ENCODE results near the gene SLC6A16. TPM values are rescaled to one million over a fixed set of nuclear protein-coding genes. Genes with fewer than 3 reads are reported as not detected.
"Not testable (repeated sequence)": the region's sequence is repeated elsewhere in the genome, so short reads cannot be mapped to it uniquely, and the experiment has no call there.

The SLC6A16 gene
- total RNA-seq, 2 experiments from 2014 or later, result 0.61 to 1.1 TPM

DNA sequence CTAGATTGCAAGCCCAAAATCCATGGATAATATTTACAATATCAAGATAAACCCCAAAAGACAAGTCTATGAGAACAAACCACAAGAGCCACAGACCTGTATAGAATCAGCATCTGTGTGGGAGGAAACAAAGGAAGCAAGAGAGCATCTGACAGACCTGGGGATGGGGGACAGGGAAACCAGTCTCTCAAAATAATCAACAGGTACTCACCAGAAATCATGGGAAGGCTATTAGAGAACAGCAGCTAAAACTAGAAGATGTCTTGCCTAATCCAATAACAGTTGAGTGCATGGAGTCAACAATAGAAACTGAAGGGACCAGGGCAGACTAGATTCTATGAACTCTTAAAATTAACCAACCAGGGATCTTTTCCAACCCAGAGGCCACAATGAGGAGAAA, 8.7 kb downstream of the SLC6A16 start:
- Mint-ChIP-seq H3K36me3 (ENCODE audit: low read depth) (peaks cover 21% of the 10 kb centered on the region), H3K4me3 (no peak overlapping the region), H3K27me3 (no peaks in the 10 kb centered on the region), H3K27ac (no peak overlapping the region), H3K9me3 (peaks cover 9% of the 10 kb centered on the region), H3K4me1 (ENCODE audit: low read depth) (peaks cover 5% of the 10 kb centered on the region)
- ChIA-PET POLR2A (no interaction called here), CTCF (interaction anchor here (0.9 to 4.8 kb wide), 2 partner anchors 15 to 115 kb away, joined by 4 to 23 read pairs; no protein-coding TSS in a partner anchor)
- intact Hi-C loops (cut with micrococcal nuclease), result no loop called here
- no peak for ATAC-seq
- DNase-seq, result no peak
- TF ChIP-seq, protein P1, sequence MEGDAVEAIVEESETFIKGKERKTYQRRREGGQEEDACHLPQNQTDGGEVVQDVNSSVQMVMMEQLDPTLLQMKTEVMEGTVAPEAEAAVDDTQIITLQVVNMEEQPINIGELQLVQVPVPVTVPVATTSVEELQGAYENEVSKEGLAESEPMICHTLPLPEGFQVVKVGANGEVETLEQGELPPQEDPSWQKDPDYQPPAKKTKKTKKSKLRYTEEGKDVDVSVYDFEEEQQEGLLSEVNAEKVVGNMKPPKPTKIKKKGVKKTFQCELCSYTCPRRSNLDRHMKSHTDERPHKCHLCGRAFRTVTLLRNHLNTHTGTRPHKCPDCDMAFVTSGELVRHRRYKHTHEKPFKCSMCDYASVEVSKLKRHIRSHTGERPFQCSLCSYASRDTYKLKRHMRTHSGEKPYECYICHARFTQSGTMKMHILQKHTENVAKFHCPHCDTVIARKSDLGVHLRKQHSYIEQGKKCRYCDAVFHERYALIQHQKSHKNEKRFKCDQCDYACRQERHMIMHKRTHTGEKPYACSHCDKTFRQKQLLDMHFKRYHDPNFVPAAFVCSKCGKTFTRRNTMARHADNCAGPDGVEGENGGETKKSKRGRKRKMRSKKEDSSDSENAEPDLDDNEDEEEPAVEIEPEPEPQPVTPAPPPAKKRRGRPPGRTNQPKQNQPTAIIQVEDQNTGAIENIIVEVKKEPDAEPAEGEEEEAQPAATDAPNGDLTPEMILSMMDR (IDR thresholded peaks at IDR 0.05), result no peak

DNA sequence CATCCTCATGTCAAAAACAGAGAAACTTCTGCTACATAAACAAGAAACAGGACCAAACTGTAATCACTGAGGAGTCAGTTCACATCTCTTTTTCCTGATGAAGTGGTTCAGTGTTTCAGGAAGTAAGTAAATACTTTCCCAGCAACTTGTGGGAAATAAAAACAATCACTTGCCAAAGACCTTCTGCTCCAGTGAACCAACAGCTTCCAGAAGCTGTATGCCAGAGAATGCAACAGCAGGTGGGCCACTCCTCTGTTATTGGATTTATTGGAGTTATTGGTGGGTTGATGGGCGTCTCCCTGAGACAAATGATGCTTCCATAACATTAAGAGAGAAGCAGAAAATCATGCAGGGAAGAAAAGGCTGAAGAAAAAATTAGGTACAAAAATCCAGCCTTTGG, 9.9 kb downstream of the SLC6A16 start:
- ChIA-PET CTCF (interaction anchor here (0.9 to 4.8 kb wide), 2 partner anchors 14 to 116 kb away, joined by 4 to 23 read pairs; no protein-coding TSS in a partner anchor), POLR2A (no interaction called here)
- Mint-ChIP-seq H3K27me3 (no peaks in the 10 kb centered on the region), H3K4me1 (ENCODE audit: low read depth) (peaks cover 5% of the 10 kb centered on the region), H3K36me3 (ENCODE audit: low read depth) (peaks cover 19% of the 10 kb centered on the region), H3K4me3 (no peak overlapping the region), H3K27ac (no peak overlapping the region), H3K9me3 (peaks cover 9% of the 10 kb centered on the region)
- TF ChIP-seq, protein P1 (IDR thresholded peaks at IDR 0.05), result no peak
- ATAC-seq (no peak), DNase-seq (no peak)
- intact Hi-C loops (cut with micrococcal nuclease), result no loop called here

DNA sequence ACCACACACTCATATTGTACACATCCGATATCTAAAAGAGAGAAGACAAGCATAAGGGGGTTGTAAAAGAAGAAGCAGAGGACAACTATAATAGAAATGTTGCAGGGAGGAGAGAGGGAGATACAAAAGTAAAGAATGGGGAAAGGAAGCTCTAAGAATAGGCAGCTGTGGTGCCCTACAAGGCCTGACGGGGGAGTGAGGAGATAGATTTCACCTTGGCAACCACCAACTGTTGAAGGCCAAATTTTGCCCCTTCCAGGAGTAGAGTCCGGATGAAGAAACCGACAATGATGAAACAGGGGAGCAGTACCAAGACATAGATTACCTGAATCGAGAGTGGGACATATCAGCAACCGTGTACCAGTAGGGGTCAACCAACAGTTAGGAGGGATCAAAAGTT, 15.9 kb downstream of the SLC6A16 start:
- Mint-ChIP-seq H3K36me3 (ENCODE audit: low read depth) (peaks cover 2% of the 10 kb centered on the region), H3K4me3 (no peak overlapping the region), H3K27me3 (no peaks in the 10 kb centered on the region), H3K4me1 (ENCODE audit: low read depth) (no peaks in the 10 kb centered on the region), H3K9me3 (no peaks in the 10 kb centered on the region), H3K27ac (no peak overlapping the region)
- no peak for DNase-seq
- CTCF ChIA-PET, result interaction anchor here (1.0 kb wide), 1 partner anchor 92 kb away, joined by 3 read pairs; no protein-coding TSS in a partner anchor
- no peak for ATAC-seq
- intact Hi-C loops (cut with micrococcal nuclease), result no loop called here
- POLR2A ChIA-PET, result no interaction called here
- TF ChIP-seq, protein P1 (IDR thresholded peaks at IDR 0.05), result no peak

DNA sequence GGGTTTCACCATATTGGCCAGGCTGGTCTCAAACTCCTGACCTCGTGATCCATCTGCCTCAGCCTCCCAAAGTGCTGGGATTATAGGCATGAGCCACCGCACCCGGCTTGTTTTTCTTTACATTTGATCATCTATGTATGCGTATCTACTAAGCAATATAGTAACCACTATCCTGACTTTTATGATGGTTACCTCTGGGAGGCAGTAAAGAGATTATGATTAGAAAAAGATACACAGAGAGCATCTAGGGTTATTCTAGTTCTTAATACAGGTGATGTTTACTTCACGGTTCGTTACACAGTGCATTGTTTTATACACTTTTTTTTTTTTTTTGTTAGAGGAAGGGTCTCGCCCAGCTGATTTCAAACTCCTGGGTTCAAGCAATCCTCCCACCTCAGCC, 18.3 kb downstream of the SLC6A16 start:
- POLR2A ChIA-PET, result not testable (repeated sequence)

DNA sequence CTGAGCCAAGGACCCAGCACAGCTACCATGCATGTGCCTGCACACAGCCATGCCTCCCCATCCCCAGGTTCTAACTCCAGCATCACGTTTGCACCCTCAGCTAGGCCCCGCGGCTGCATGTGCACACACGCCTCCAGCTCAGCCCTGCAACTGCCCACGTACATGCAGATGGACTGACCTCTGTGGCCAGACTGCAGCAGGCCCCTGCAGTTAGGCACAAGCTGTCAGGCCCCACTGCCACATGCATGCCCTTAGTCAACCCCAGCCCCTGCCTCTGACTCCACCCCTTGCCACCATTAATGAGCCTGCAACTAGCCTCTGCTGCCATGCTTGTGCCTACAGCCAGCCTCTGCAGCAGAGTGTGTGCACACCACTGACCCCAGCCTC, 23.1 kb downstream of the SLC6A16 start:
- Mint-ChIP-seq H3K4me1 (ENCODE audit: low read depth) (no peaks in the 10 kb centered on the region), H3K27ac (no peak overlapping the region), H3K4me3 (no peak overlapping the region), H3K27me3 (no peaks in the 10 kb centered on the region), H3K9me3 (no peaks in the 10 kb centered on the region), H3K36me3 (ENCODE audit: low read depth) (no peaks in the 10 kb centered on the region)
- intact Hi-C loops (cut with micrococcal nuclease), result no loop called here
- POLR2A ChIA-PET, result no interaction called here
- no peak for ATAC-seq
- TF ChIP-seq, protein P1 (IDR thresholded peaks at IDR 0.05), result no peak
- CTCF ChIA-PET, result interaction anchor here (0.6 to 4.2 kb wide), 31 partner anchors 9 to 172 kb away, joined by 3 to 41 read pairs (median 6); partner anchors contain the start of genes CD37, FLT3LG and SLC6A16
- no peak for DNase-seq

More for the DNA sequence above, 18.3 kb downstream of the SLC6A16 start:
- H3K27me3 Mint-ChIP-seq; H3K27ac Mint-ChIP-seq; DNase-seq; H3K4me3 Mint-ChIP-seq; ATAC-seq; H3K36me3 Mint-ChIP-seq (ENCODE audit: low read depth); intact Hi-C loops (cut with micrococcal nuclease); H3K9me3 Mint-ChIP-seq; H3K4me1 Mint-ChIP-seq (ENCODE audit: low read depth): not testable (repeated sequence)
- CTCF ChIA-PET, result interaction anchor here (1.6 kb wide), 1 partner anchor 21 kb away, joined by 3 read pairs; no protein-coding TSS in a partner anchor

Data from activated CD8-positive, alpha-beta T cell treated with anti-CD3 and anti-CD28 coated beads for 36 hours (primary cell).